Common myeloid progenitor, CD34-positive (primary cell): Measurements from ENCODE around the gene CCDC88A.

ENCODE experiments used
- CTCF ChIA-PET: fragments of 350-600 bp; sonication (Branson Sonifier 250); formaldehyde crosslinking; loops from one replicate; lab custom pipeline; 2021; ENCODE audit warnings: antibody characterized with exemption; lab: Charles Lee
- POLR2A ChIA-PET: fragments of 350-600 bp; sonication (Branson Sonifier 250); formaldehyde crosslinking; loops from one replicate; lab custom pipeline; 2021; ENCODE audit warnings: antibody characterized with exemption; lab: Charles Lee
- DNase-seq, 3 donors: peaks; one replicate each; pipeline versions ENCODE4 v3.0.0 to v3.0.0-alpha.2; 2013
- H3K27ac ChIP-seq, 2 experiments: 1 replicate in 1 of 2; 2 replicates in 1 of 2; pipeline ENCODE4 v1.7.0; 2013; ENCODE audit warnings: inconsistent platforms in 2 of 2, low read length in 2 of 2, mild to moderate bottlenecking in 2 of 2, low read depth in 1 of 2, moderate library complexity in 1 of 2; ENCODE audit not compliant: severe bottlenecking in 2 of 2, insufficient read depth in 1 of 2, poor library complexity in 1 of 2
- H3K27me3 ChIP-seq, 5 experiments: replicated peaks in 2 of 5; 1 replicate in 3 of 5; 2 replicates in 2 of 5; pipeline versions ENCODE4 v1.6.1 to v1.7.0; 2013; ENCODE audit warnings: low read length in 4 of 5, mild to moderate bottlenecking in 2 of 5, moderate library complexity in 2 of 5, inconsistent platforms in 1 of 5; ENCODE audit not compliant: insufficient read depth in 5 of 5, control insufficient read depth in 4 of 5
- H3K36me3 ChIP-seq, 4 experiments: 1 replicate in 2 of 4; 2 replicates in 2 of 4; pipeline versions ENCODE4 v1.6.1 to v1.7.0; 2013; ENCODE audit warnings: low read length in 3 of 4, control low read depth in 1 of 4, mild to moderate bottlenecking in 1 of 4; ENCODE audit not compliant: control insufficient read depth in 4 of 4, insufficient read depth in 4 of 4
- H3K4me1 ChIP-seq, 4 experiments: 1 replicate in 3 of 4; 2 replicates in 1 of 4; pipeline versions ENCODE4 v1.6.1 to v1.7.1; 2013; ENCODE audit warnings: low read length in 3 of 4, mild to moderate bottlenecking in 3 of 4, control low read depth in 1 of 4, inconsistent platforms in 1 of 4, moderate library complexity in 1 of 4; ENCODE audit not compliant: control insufficient read depth in 4 of 4, insufficient read depth in 4 of 4; ENCODE audit errors: control extremely low read depth in 1 of 4
- H3K4me3 ChIP-seq, 7 experiments: 1 replicate in 4 of 7; 2 replicates in 3 of 7; pipeline versions ENCODE4 v1.5.1 to v1.7.0; 2013; ENCODE audit warnings: mild to moderate bottlenecking in 7 of 7, low read length in 6 of 7, moderate library complexity in 6 of 7, inconsistent platforms in 2 of 7, low read depth in 2 of 7, control low read depth in 1 of 7; ENCODE audit not compliant: insufficient read depth in 4 of 7, control insufficient read depth in 1 of 7; ENCODE audit errors: extremely low read depth in 1 of 7
- H3K9me3 ChIP-seq, 5 experiments: 1 replicate in 4 of 5; 2 replicates in 1 of 5; pipeline versions ENCODE4 v1.6.1 to v1.7.1; 2013; ENCODE audit warnings: low read length in 4 of 5, mild to moderate bottlenecking in 2 of 5, inconsistent platforms in 1 of 5, low read depth in 1 of 5, moderate library complexity in 1 of 5; ENCODE audit not compliant: control insufficient read depth in 4 of 5, insufficient read depth in 2 of 5; ENCODE audit errors: control extremely low read depth in 1 of 5
- WGBS: methylation state at CpG from one replicate; pipeline ENCODE4 v1.1.5; 2013; ENCODE audit not compliant: insufficient coverage; 5-methylcytosine and 5-hydroxymethylcytosine counted together

CCDC88A gene

DNA sequence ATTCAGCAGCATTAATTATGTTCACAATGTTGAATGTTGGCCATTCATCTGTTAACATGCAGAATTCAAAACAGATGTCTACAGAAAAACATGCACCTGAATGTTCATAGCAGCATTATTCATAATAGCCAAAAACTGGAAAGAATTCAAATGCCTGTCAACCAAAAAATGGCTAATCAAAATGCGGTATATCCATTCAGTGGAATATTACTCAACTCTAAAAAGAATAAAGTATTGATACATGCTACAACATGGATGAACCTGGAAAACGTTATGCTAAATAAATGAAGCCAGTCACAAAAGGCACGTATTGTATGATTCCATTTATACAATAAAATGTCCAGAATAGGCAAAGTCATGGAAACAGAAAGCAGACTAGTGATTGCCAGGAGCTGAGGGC, 68.0 kb downstream of the CCDC88A start:
- no peak for DNase-seq
- POLR2A ChIA-PET = no interaction called here
- no peaks in the 10 kb centered on the region for H3K4me1 ChIP-seq
- H3K9me3 ChIP-seq = peaks cover 0 to 4% (median 3%) of the 10 kb centered on the region in 5 experiments
- H3K27me3 ChIP-seq = no peaks in the 10 kb centered on the region
- CTCF ChIA-PET = interaction anchor here (0.7 kb wide), 1 partner anchor 39 kb away, joined by 3 read pairs; no protein-coding TSS in a partner anchor
- H3K4me3 ChIP-seq = no peak overlapping the region
- no CpG with 5 or more reads among the region's 3 CpGs for WGBS
- H3K36me3 ChIP-seq = peaks cover 8 to 58% (median 36%) of the 10 kb centered on the region in 4 experiments
- no peak overlapping the region for H3K27ac ChIP-seq

DNA sequence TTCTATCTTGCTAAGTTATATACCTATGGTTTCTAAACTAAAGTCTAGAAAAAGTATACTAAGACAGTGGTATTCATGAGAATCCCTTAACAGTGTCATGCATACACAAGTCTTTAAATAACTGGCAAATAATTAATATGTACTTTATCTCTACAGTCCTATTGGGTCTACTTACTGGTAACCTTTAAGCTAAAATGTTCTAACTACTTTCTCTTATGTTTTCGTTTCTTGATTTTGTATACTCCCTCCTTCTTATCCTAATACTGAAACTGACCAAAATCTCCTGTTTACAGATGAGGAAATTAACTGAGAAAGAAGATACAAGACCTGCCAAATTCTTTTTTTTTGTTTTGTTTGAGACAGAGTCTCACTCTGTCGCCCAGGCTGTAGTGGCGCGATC, 74.6 kb downstream of the CCDC88A start:
- H3K9me3 ChIP-seq = no peaks in the 10 kb centered on the region
- CTCF ChIA-PET = interaction anchor here (0.7 kb wide), 1 partner anchor 21 kb away, joined by 3 read pairs; no protein-coding TSS in a partner anchor

DNA sequence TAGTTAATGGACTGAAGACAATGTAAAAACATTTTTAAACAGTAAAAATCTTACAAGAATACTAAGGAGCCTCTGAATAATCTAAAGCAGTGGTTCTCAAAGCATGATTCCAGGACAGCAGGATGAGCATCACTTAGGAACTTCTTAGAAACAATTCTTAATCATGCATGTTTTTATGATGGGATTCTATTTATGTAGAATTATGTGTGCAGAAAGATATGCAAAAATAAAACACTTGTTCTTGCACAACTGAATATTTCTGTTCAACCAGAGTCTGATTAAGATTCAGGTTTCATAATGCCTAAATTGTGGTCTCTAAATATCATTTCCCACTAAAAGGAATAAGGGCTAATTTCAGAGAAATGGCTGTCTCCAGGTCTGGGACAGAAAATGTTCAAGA, 81.4 kb downstream of the CCDC88A start:
- ChIA-PET CTCF (interaction anchor here (0.7 to 1.4 kb wide), 2 partner anchors 28 to 36 kb away, joined by 3 to 4 read pairs; no protein-coding TSS in a partner anchor), POLR2A (no interaction called here)
- Histone ChIP-seq H3K27ac (no peak overlapping the region), H3K9me3 (no peaks in the 10 kb centered on the region), H3K4me1 (no peaks in the 10 kb centered on the region), H3K27me3 (no peaks in the 10 kb centered on the region), H3K4me3 (no peak overlapping the region), H3K36me3 (peaks cover 12 to 46% (median 28%) of the 10 kb centered on the region in 4 experiments)
- no peak for DNase-seq

More for the DNA sequence above, 74.6 kb downstream of the CCDC88A start:
- Histone ChIP-seq H3K27ac (no peak overlapping the region), H3K4me3 (no peak overlapping the region), H3K4me1 (no peaks in the 10 kb centered on the region), H3K36me3 (peaks cover 22 to 57% (median 37%) of the 10 kb centered on the region in 4 experiments), H3K27me3 (no peaks in the 10 kb centered on the region)
- DNase-seq = no peak
- WGBS = 93% methylated on average over 3 of the region's 4 CpGs
- POLR2A ChIA-PET = no interaction called here

DNA sequence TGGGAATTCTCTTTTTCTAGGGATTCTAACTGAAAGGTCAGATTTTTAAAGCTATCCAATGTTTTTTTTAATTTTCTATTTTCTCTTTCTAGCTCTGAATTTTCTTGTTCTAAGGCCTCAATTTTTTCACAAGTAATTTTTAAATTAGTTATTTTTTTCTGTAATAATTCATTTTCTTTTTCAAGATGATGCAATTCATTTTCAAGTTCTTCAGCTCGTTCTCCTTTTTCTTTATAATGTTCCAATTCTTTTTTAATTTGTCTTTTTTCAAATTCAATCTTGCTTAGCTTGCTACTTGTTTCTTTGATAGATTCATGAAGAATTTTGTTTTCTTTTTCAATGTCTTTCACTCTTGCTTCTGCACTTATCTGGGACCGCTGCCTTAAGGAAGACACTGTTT, 84.9 kb downstream of the CCDC88A start:
- CTCF ChIA-PET = interaction anchor here (1.4 kb wide), 1 partner anchor 17 kb away, joined by 3 read pairs; no protein-coding TSS in a partner anchor
- H3K9me3 ChIP-seq = no peaks in the 10 kb centered on the region
- H3K36me3 ChIP-seq = peaks cover 8 to 64% (median 25%) of the 10 kb centered on the region in 4 experiments
- POLR2A ChIA-PET = no interaction called here
- WGBS = no CpG with 5 or more reads among the region's 2 CpGs
- no peaks in the 10 kb centered on the region for H3K27me3 ChIP-seq
- no peak overlapping the region for H3K27ac ChIP-seq
- no peak overlapping the region for H3K4me3 ChIP-seq
- no peaks in the 10 kb centered on the region for H3K4me1 ChIP-seq
- no peak for DNase-seq

DNA sequence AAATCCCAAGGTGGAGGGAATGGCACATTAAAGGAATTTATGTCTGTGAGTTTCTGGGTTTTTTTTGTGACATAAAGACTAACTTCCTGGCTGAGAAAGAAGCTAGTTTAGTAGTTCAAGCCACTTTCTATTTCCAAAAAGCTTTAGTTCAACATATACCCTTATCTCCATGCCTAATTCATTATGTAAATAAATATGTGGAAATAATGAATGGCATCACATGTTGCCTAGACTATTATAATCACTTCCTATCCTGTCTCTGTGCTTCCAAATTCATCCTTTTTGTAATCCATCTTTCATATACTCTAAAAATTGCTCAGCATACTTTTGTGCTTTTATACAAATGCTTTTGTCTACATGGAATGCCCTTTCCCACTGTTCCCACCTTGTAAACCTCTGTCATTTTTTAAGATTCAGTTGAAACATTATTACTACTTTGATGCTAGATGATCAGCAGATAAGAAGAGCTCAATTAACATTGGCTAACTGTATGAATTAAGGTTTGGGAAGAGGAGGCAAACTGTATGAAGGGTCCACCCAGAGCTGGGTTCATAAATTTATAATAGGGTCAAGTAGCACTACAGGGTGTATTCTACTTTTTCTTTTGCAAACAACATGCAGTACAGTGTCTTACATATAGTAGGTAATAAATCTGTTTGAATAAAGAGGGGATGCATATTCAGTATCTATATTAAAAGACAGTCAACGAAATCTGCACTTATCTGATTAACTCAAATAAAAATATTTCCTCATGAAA, 88.9 kb downstream of the CCDC88A start:
- Histone ChIP-seq H3K4me3 (no peak overlapping the region), H3K9me3 (peaks cover 0 to 13% (median 2%) of the 10 kb centered on the region in 5 experiments), H3K27me3 (no peaks in the 10 kb centered on the region), H3K4me1 (no peaks in the 10 kb centered on the region), H3K27ac (no peak overlapping the region), H3K36me3 (peaks cover 23 to 70% (median 43%) of the 10 kb centered on the region in 4 experiments)
- no peak for DNase-seq
- POLR2A ChIA-PET = no interaction called here
- CTCF ChIA-PET = interaction anchor here (1.3 kb wide), 1 partner anchor 33 kb away, joined by 3 read pairs; no protein-coding TSS in a partner anchor
- no CpG with 5 or more reads among the region's 1 CpG for WGBS

GRCh38 chr2:55327470-55328230, 92.0 kb downstream of the CCDC88A start:
- Histone ChIP-seq H3K27me3 (no peaks in the 10 kb centered on the region), H3K36me3 (peaks cover 24 to 54% (median 37%) of the 10 kb centered on the region in 4 experiments), H3K4me1 (no peaks in the 10 kb centered on the region), H3K9me3 (peaks cover 0 to 17% (median 2%) of the 10 kb centered on the region in 5 experiments), H3K4me3 (no peak overlapping the region), H3K27ac (no peak overlapping the region)
- WGBS = 100% methylated on average over 2 of the region's 3 CpGs
- POLR2A ChIA-PET = no interaction called here
- CTCF ChIA-PET = no interaction called here
- no peak for DNase-seq
